PFSK-1 (cell line): ENCODE measurements around the gene SUV39H2.

ENCODE experiments used
- FOXP2 ChIP-seq: optimal IDR thresholded peaks from 2 replicates; pipeline ENCODE3; 2011; ENCODE audit warnings: borderline replicate concordance, control low read depth, inconsistent platforms; ENCODE audit not compliant: insufficient read depth; ENCODE audit errors: extremely low read length, extremely low read depth
- POLR2AphosphoS5 ChIP-seq: IDR thresholded peaks from 2 replicates; pipeline ENCODE4 v1.6.1; 2012; ENCODE audit warnings: low read depth, mild to moderate bottlenecking, control low read depth, low read length, moderate library complexity
- SIN3A ChIP-seq: IDR thresholded peaks from 2 replicates; pipeline ENCODE4 v1.6.1; 2012; ENCODE audit warnings: mild to moderate bottlenecking, low read length, moderate library complexity, borderline replicate concordance; ENCODE audit not compliant: insufficient read depth
- TAF1 ChIP-seq: IDR thresholded peaks from 2 replicates; pipeline ENCODE4 v1.6.1; 2012; ENCODE audit warnings: low read length, control low read depth, borderline replicate concordance; ENCODE audit not compliant: insufficient read depth
- TF ChIP-seq, protein P1 (sequence below), 2 experiments: IDR thresholded peaks; 2 replicates each; pipeline versions ENCODE4 v1.6.1 to v1.8.0; 2011 to 2012; ENCODE audit warnings: low read depth in 2 of 2, low read length in 2 of 2, control low read depth in 1 of 2, inconsistent platforms in 1 of 2, mild to moderate bottlenecking in 1 of 2, moderate library complexity in 1 of 2; ENCODE audit not compliant: insufficient read depth in 1 of 2

SUV39H2 gene

DNA sequence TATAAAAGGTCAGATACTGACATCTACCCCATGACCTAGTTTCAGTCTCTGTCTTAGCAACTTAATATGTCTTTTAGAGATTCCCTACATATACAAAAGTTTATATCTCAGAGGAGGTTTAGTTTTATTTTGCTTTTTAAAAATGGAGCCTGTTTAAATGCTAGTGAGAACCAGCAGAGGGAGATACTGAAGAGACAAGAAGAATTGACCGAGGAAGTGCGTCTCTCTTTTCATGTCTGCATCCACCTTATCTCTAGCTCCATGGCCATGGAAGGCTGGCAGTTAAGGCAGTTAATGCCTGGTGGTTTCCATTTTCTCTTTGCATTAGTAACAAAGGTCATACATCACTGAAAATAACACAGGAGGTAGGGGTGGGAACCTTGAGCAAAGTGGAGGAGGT is 10.7 kb downstream of the SUV39H2 start:
- TF ChIP-seq POLR2AphosphoS5 (no peak), TAF1 (no peak), SIN3A (no peak)
- TF ChIP-seq, protein P1, sequence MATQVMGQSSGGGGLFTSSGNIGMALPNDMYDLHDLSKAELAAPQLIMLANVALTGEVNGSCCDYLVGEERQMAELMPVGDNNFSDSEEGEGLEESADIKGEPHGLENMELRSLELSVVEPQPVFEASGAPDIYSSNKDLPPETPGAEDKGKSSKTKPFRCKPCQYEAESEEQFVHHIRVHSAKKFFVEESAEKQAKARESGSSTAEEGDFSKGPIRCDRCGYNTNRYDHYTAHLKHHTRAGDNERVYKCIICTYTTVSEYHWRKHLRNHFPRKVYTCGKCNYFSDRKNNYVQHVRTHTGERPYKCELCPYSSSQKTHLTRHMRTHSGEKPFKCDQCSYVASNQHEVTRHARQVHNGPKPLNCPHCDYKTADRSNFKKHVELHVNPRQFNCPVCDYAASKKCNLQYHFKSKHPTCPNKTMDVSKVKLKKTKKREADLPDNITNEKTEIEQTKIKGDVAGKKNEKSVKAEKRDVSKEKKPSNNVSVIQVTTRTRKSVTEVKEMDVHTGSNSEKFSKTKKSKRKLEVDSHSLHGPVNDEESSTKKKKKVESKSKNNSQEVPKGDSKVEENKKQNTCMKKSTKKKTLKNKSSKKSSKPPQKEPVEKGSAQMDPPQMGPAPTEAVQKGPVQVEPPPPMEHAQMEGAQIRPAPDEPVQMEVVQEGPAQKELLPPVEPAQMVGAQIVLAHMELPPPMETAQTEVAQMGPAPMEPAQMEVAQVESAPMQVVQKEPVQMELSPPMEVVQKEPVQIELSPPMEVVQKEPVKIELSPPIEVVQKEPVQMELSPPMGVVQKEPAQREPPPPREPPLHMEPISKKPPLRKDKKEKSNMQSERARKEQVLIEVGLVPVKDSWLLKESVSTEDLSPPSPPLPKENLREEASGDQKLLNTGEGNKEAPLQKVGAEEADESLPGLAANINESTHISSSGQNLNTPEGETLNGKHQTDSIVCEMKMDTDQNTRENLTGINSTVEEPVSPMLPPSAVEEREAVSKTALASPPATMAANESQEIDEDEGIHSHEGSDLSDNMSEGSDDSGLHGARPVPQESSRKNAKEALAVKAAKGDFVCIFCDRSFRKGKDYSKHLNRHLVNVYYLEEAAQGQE (IDR thresholded peaks at IDR 0.05; ENCODE audit: insufficient read depth in 1 of 2, low read depth in 2 of 2, low read length in 2 of 2): no peak

DNA sequence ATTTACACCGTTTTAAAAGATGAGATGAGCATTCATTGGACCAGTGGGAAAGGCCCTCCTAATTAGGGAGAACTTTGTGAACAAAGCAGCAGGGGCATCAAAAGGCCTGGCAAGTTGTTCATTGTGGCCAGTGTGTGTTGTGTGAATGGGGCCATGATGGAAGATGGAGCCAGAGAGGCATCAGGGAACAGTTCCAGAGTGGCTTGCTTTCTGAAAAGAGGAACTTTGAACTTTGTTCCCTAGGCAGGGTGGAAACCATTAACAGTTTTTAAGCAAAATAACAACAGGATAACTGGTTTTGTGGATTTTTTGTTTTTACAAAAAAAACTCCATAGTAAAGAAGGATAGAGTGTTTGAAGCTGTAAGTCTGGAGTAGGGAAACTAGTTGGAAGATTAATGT is 12.5 kb downstream of the SUV39H2 start:
- TF ChIP-seq TAF1 (no peak), SIN3A (no peak), FOXP2 (no peak), POLR2AphosphoS5 (no peak)
- TF ChIP-seq, protein P1 (IDR thresholded peaks at IDR 0.05; ENCODE audit: insufficient read depth in 1 of 2, low read depth in 2 of 2, low read length in 2 of 2): no peak

DNA sequence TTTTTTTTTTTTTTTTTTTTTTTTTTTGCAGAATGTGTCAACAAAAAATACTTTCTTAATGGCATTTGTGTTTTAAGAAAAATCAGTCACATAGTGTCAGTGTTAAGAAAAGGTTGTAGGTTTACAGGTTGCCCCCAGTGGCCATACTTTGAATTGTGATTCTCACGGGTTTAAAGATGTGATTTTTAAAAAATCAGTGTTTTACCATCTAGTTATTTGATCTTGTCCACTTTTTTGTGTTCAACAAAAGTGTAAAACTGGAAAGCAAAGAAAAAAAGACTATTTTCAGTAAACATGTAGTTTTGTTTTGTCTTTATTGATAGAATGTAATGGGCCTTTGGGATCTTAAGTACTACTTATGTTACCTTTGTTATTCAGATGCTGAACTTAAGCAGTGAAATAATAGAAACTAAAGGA is 25.7 kb downstream of the SUV39H2 start:
- TF ChIP-seq TAF1: no peak

DNA sequence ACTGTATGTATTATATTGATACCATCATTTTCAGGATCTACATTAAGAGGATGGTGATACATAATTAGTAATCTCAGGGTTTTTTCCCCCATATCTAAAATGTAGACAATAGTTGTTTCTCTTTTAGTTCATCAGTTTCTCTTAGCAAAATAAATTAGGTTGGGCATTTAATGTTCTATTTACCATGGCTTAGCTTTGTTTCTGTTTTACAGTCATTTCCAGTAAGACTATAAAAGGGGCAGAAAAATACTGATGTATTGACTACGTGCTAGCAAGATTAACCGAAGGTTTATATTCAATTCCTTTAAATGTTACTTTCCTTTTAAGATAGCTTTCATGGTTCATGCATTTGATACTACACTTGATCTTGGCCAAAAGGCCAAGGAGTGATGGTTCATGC is 26.2 kb downstream of the SUV39H2 start:
- TF ChIP-seq TAF1 (no peak), FOXP2 (no peak), SIN3A (no peak), POLR2AphosphoS5 (no peak)
- TF ChIP-seq, protein P1 (IDR thresholded peaks at IDR 0.05; ENCODE audit: insufficient read depth in 1 of 2, low read depth in 2 of 2, low read length in 2 of 2): no peak

DNA sequence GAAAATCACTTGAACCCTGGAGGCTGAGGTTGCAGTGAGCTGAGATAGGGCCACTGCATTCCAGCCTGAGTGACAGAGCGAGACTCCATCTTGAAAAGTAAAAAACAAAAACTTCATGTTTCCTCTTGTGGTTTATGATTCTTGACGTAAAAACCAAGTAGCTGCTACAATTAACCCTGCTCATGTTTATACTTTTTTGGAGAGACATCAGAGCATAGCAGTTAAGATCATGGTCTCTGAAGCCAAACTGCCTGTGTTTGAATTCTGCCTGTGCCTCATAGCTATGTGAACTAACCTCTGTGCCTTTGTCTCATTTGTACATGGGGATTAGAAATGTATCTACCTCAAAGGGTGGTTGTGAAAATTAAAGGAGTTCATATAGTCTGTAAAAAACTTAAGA is 27.2 kb downstream of the SUV39H2 start:
- no peak for TF ChIP-seq FOXP2
- TF ChIP-seq TAF1: no peak
- TF ChIP-seq SIN3A: no peak
- no peak for TF ChIP-seq POLR2AphosphoS5
- TF ChIP-seq, protein P1 (IDR thresholded peaks at IDR 0.05; ENCODE audit: insufficient read depth in 1 of 2, low read depth in 2 of 2, low read length in 2 of 2): no peak
